ENCODE measurements around the gene FCHO1.
"Not testable (repeated sequence)": the region's sequence is repeated elsewhere in the genome, so short reads cannot be mapped to it uniquely, and the experiment has no call there.

The FCHO1 gene

DNA sequence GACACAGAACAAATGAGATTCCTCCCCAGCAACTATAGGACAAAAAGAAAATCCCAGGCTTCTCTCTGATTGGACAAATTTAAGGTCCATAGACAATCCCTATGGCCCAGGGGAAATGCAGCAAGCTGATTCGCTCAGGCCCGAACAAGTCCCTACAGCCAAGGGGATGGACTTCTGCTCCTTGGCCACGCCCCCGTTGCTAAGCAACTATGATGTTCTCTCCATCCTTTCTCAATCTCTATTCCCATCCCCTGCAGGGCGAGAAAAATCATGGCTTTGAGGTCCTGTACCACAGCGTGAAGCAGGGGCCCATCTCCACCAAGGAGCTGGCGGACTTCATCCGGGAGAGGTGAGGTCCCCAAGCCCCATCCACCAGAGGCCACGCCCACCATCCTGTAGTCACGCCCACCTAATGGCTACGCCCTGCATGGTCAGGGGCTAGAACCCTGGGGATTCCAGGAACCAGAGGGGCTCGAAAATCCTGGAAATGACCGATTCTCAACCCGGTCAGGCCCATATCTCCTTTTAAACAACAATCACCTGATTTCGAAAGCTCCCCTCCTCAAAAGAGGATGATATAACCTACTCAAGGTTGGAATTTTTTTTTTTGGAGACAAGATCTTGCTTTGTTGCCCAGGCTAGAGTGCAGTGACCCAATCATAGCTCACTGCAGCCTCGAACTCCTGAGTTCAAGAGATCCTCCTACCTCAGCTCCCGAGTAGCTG is 11.4 kb downstream of the FCHO1 start:
- DNase-seq (ENCODE audit: low spot score): peak; percentile 72

- no peak for DNase-seq (ENCODE audit: low spot score)
Observed at GRCh38 chr19:17764348-17764747, 13.1 kb downstream of the FCHO1 start.

GRCh38 chr19:17765069-17765618 is 13.9 kb downstream of the FCHO1 start:
- no peak for DNase-seq (ENCODE audit: low spot score)

DNA sequence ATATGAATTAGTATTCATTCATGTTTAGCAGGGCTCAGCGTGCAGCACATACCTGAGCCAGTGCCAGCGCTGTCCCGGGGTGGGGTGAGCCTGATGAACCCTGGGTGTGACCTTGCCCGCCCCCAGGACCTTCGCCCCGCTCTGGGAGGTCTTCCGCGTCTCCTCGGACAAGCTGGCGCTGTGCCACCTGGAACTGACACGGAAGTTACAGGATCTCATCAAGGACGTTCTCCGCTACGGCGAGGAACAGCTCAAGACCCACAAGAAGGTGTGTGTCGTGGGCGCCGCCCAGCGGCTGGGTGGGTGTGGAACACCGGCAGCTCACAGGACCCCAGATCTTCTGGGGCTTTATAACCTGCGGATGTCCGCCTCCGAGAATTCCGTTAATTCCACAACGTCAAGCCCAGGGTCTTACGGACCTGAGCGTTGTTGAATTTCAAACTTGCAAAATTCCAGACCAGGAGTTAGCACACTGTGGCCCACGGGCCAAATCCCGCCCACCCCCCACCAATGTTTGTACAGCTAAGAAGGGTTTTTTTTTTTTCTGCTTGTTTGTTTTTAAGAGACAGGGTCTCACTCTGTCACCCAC is 15.4 kb downstream of the FCHO1 start:
- peak; percentile 78 for DNase-seq (ENCODE audit: low spot score)

DNA sequence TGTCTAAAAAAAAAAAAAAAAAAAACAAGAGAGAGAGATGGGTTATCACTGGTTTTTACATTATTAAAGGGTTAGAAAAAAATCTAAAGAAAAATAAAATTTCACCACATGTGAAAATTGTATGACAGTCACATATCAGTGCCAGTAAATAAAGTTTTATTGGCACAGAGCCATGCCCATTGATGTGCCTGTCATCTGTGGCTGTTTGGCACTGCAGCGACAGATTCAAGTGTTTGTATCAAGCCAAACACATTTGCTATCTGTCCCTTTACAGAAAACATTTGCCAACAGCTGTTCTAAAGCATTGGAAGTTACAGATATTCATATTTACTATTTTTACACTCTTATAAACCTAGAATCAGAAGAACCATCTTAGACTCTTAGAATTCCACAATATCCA is 16.3 kb downstream of the FCHO1 start:
- DNase-seq (ENCODE audit: low spot score): no peak

DNA sequence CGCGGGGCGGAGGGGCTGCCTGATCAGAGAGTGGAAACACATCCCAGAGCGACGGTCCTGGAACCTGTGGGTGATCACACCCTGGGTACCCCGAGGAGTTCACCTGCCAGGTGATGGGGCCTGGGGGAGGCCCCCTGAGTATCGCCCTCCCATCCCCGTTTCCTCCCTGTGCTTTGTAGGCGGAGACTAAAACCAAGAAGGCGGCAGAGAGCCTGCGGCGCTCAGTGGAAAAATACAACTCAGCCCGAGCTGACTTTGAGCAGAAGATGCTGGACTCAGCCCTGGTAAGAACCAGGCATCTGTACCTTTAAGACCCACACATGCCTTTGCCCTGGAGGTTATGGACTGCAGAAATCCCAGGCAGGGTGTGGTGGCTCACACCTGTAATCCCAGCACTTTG is 19.3 kb downstream of the FCHO1 start:
- DNase-seq (ENCODE audit: low spot score): no peak

DNA sequence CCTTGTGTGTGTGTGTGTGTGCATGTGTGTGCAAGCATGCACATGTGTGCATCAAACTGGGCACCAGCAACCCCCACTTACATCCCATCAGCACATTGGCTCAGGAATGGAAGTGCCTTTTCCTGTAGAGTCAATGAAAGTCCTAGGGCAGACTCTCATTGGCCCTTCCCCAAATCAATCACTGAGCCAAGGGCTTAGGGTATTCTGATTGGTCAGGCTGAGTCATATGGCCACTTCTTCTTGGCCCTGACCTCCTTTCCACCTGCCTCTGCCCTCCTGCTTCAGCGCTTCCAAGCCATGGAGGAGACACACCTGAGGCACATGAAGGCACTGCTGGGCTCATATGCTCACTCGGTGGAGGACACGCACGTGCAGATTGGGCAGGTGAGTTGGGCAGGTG is 20.9 kb downstream of the FCHO1 start:
- DNase-seq (ENCODE audit: low spot score): no peak

DNA sequence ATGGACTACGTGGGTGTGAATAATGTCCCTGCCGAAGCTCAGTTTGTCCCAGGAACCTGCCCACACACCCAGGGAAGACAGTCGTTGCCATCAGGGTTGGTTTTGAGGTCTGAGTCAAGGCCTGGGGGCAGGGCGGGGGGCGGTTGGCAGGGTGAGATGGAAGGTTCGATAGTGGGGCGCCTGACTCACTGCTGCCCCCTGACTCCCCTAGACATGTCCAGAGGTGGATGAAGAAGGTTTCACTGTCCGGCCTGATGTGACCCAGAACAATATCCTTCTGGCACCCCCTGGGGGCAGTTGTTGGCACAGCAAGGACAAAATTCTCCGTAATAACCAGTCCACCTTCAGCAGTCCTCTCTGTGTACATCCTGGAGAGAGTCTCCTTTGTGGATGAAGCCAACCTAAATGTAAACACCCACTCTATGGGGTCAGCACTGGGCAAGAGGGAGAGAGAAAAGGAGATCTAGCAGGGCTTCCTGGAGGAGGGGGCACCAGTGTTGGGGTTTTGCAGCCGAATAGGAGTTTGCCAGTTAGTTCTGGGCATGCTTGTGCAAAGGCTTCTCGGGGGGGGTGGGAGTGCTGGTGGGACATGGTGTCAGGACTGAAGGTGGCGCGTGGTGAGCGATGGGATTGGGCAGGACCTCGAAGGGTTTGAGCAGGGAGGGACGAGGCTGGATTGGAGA is 24.1 kb downstream of the FCHO1 start:
- DNase-seq (ENCODE audit: low spot score): no peak

GRCh38 chr19:17775991-17776803 is 24.9 kb downstream of the FCHO1 start:
- no peak for DNase-seq (ENCODE audit: low spot score)

DNA sequence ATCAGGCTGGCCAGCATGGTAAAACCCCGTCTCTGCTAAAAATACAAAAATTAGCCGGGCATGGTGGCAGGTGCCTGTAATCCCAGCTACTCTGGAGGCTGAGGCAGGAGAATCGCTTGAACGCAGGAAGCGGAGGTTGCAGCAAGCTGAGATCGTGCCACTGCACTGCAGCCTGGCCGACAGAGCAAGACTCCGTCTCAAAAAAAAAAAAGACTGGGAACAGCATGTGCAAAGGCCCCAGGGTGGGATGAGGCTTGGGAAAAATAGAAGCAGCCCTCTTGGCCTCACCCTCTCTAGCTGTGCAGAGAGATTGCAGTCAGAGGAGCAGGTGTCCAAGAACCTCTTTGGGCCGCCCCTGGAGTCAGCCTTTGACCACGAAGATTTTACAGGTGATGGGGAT is 26.6 kb downstream of the FCHO1 start:
- not testable (repeated sequence) for DNase-seq (ENCODE audit: low spot score)

GRCh38 chr19:17778251-17778967 is 27.1 kb downstream of the FCHO1 start:
- DNase-seq (ENCODE audit: low spot score): no peak

DNA sequence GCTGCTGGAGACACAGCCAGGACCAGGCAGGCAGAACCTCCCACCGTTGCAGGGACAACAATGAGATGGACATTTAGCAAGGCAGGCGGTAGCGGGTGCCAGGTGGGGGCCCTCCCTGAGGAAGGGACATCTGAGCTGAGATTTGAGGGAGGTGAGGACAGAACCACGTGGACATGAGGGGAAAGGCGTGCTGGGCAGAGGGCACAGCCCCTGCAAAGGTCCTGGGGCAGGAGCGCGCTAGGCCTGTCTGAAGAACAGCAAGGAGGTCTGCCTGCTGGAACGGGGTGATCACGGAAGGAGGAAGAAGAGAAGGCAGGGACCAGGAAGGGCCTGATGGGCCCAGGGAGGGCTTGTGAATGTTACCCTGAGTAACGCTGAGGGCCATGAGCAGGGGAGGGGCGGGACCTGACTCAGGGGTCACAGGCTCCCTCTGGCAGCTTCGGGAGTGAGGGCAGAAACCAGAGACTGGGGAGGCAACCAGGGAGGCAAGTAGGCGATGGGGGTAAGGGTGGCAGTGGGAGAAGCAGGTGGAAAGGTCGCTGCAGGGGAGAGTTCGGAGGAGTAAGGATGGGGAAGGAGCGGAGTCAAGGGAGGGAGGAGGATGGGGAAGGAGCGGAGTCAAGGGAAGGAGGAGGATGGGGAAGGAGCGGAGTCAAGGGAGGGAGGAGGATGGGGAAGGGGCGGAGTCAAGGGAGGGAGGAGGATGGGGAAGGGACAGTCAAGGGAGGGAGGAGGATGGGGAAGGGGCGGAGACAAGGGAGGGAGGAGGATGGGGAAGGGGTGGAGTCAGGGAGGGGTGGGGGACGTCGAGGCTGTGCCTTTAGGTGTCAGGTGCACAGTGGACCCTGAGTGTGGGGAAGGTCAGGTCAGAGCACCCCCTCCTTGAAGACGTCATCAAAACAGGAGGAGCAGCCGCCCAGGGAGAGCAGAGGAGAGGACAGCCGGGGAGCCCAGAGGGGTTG is 28.0 kb downstream of the FCHO1 start:
- peak; percentile 48 for DNase-seq (ENCODE audit: low spot score)

- DNase-seq (ENCODE audit: low spot score): no peak
Observed at GRCh38 chr19:17780781-17781180, 29.5 kb downstream of the FCHO1 start.

- not testable (repeated sequence) for DNase-seq (ENCODE audit: low spot score)
Observed at GRCh38 chr19:17783721-17784120, 32.4 kb downstream of the FCHO1 start.

DNA sequence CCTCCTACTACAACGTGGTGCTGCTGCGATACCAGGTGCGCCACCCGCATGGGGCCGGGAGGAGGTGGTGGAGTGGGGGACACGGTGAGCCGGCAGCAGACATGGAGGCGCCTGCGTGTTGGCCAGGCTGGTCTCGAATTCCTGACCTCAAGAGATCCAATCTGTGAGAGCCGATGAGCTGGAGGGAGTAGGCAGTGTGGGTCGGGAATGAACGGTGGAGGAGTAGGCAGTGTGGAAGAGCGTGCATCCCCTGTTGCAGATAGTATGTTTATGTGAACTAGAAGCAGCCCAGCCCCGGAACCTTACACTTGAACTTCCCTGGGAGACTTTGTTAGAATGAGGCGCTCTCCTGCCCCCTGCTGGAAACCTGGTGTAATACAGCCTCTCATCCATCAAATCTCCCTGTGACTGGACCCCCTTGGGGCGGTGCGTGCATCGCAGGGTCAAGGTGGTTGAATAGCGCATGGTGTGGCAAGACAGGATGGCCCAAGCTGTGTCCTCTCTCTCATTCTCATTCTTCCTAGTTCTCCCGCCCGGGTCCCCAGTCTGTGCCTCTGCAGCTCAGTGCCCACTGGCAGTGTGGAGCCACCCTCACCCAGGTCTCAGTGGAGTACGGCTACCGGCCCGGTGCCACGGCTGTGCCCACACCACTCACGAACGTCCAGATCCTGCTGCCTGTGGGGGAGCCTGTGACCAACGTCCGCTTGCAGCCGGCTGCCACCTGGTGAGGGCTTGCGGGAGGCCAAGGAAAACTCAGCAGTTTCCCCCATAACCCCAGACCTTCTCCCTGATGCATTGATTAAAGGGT is 33.1 kb downstream of the FCHO1 start:
- peak; percentile 51 for DNase-seq (ENCODE audit: low spot score)

GRCh38 chr19:17787274-17787913 is 36.1 kb downstream of the FCHO1 start:
- no peak for DNase-seq (ENCODE audit: low spot score)

DNA sequence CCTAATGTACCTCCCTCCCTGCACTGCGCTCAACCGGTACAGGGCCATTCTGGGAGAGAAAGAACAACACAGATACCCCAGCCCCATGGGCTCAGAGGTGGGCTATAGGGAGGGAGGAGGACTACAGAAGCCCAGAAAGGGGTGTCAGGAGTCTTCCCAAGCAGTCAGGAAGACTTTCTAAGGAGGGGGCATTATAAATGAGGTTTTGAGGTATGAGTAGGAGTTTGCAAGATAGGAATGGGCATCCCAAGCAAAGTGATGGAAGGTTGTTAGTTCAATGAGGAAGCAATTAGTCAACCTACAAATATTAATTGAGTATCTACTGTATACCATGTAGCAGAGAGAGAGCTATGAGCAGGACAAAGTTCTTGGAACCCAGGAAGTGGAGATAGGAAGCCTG is 37.4 kb downstream of the FCHO1 start:
- DNase-seq (ENCODE audit: low spot score): no peak

DNA sequence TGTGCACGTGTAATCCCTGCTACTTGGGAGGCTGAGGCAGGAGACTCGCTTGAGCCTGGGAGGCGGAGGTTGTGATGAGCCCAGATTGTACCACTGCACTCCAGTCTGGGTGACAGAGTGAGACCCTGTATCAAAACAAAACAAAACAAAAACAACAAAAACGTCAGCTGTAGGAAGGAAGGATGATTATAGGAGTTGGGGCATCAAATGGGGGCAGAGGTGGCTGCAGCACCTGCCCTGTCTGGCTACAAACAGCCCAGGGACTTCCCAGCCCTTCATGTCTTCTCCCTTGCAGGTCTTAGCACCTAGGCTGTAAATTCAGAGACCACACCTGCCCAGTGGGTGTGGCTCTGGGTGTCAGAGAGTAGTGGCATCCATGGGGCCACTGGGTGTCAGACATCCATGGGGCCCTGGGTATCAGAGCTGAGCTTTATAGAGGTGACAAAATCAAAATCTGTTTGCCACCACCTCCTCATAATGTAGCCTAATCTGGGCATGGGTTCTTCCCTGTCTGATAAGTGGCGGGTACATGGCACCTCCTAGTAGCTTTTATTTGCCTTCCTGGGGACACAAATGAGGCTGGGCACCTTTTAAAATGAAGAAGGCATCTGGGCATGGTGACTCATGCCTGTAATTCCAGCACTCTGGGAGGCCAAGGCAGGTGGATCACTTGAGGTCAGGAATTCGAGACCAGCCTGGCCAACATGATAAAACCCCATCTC is 38.9 kb downstream of the FCHO1 start:
- DNase-seq (ENCODE audit: low spot score): no peak

Measured in globus pallidus (tissue), 1 donor.